Endothelial cell of hepatic sinusoid (primary cell): ENCODE results near the gene BBS10.
"Not testable (repeated sequence)": the region's sequence is repeated elsewhere in the genome, so short reads cannot be mapped to it uniquely, and the experiment has no call there.

Experiments used
- in situ Hi-C: cut with HindIII; loops from 2 replicates; pipeline ENCODE4 v1.10.0; 2017; ENCODE audit warnings: low sequenced_read_pairs

The BBS10 gene

GRCh38 chr12:76332606-76333005 is 15.6 kb downstream of the BBS10 start:
- in situ Hi-C loops: loop anchor here (5.0 kb wide), 1 partner anchor 55 kb away; no protein-coding TSS in a partner anchor

GRCh38 chr12:76329606-76330005 is 18.6 kb downstream of the BBS10 start:
- in situ Hi-C loops: loop anchor here (5.0 kb wide), 1 partner anchor 52 kb away; no protein-coding TSS in a partner anchor

DNA sequence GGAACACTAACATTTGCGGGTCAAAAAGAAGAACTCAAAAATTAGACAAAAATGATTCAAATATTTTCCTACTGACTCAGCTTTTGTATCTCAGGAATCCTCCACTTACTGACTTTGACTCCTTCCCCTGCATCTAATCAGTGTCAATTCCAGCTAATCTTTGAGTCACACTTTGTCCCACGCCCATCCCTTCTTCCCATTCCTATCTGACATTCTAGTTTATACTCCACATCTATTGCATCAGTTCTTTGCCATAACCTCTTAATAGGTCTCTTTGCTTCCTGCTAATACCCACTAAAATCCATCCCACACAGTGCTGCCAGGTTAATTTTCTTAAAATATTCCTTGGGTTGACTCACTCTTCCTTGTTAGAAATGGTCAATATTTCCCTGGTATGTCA is 19.1 kb downstream of the BBS10 start:
- in situ Hi-C loops: no loop called here

- in situ Hi-C loops: not testable (repeated sequence)
Measured at GRCh38 chr12:76319595-76320319, 28.5 kb downstream of the BBS10 start.

GRCh38 chr12:76318773-76319594 is 29.2 kb downstream of the BBS10 start:
- in situ Hi-C loops: no loop called here

DNA sequence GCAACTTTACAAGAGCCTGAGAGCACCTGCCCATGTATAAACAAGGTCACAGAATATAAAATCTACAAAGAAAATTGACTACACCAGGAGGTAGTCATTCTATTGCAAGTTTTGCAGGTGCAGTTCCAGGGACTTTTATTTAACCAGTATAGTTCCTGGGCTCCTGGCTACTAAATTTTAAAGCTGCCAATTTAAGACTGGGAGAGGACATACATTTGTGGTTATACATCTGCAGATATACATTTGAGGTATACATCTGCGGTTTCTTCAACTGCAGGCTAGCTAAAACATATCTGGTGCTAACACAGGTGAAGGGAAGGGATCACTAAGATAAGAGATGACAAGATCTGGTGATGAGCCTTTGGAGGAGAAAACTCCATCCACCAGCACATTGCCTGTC is 30.2 kb downstream of the BBS10 start:
- in situ Hi-C loops: no loop called here

GRCh38 chr12:76316468-76316867 is 31.7 kb downstream of the BBS10 start:
- in situ Hi-C loops: no loop called here

DNA sequence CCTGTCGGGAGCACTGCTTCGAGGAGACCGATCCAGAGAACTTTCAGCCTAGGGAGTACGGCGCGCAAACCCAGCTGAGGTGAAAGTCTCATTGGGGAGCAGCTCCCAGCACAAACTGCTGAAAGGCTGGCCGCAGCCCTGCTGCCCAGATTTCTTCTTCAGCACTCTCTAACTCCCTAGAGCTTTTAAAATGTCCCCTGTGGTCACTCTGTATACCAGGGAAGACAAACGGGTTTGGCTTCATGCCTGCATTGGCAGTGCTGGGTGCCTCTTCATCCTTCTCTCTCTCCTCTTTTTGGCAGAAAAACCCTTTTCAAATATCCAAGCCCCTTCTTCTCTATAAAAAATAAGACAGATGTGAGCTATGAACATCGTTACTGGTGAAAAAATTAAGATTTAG is 34.9 kb downstream of the BBS10 start:
- in situ Hi-C loops: no loop called here

DNA sequence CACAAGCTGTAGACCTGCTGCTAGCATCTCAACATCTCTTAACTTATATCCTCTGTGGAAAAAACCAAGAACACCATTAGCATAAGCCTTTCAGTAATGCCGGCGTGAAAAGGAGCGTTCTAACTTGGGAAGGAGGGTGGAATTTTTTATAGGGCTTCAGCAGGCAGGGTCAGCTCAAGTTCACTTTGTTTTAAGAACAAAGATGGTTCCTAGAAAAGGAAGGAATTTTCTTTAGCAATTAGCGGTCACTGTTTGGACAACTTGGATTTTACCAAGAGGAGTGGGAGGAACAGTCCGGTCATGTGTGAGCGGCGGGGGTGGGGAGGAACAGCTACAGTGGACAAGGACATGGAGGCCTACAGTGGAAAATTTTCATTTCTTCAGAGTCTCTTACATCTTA is 35.9 kb downstream of the BBS10 start:
- in situ Hi-C loops: no loop called here

GRCh38 chr12:76311796-76312195 is 36.4 kb downstream of the BBS10 start:
- in situ Hi-C loops: no loop called here

- in situ Hi-C loops: no loop called here
Measured at GRCh38 chr12:76310110-76310509, 38.1 kb downstream of the BBS10 start.

DNA sequence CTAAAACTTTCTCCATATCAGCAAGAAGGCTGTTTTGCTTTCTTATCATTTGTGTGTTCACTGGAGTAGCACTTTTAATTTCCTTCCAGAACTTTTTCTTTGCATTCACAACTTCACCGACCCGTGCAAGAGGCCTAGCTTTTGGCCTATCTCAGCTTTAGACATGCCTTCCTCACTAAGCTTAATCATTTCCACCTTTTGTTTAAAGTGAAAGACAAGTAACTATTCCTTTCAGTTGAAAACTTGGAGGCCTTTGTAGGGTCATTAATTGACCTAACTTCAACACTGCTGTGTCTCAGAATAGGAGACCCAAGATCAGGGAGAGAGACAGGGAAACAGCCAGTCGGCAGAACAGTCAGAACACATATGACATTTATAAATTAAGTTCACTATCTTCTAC is 39.3 kb downstream of the BBS10 start:
- in situ Hi-C loops: no loop called here

- in situ Hi-C loops: no loop called here
Measured at GRCh38 chr12:76307083-76307482, 41.1 kb downstream of the BBS10 start.

GRCh38 chr12:76303989-76304460 is 44.2 kb downstream of the BBS10 start:
- in situ Hi-C loops: no loop called here

- in situ Hi-C loops: no loop called here
Measured at GRCh38 chr12:76303365-76303764, 44.9 kb downstream of the BBS10 start.

GRCh38 chr12:76300297-76300665 is 47.9 kb downstream of the BBS10 start:
- in situ Hi-C loops: no loop called here

DNA sequence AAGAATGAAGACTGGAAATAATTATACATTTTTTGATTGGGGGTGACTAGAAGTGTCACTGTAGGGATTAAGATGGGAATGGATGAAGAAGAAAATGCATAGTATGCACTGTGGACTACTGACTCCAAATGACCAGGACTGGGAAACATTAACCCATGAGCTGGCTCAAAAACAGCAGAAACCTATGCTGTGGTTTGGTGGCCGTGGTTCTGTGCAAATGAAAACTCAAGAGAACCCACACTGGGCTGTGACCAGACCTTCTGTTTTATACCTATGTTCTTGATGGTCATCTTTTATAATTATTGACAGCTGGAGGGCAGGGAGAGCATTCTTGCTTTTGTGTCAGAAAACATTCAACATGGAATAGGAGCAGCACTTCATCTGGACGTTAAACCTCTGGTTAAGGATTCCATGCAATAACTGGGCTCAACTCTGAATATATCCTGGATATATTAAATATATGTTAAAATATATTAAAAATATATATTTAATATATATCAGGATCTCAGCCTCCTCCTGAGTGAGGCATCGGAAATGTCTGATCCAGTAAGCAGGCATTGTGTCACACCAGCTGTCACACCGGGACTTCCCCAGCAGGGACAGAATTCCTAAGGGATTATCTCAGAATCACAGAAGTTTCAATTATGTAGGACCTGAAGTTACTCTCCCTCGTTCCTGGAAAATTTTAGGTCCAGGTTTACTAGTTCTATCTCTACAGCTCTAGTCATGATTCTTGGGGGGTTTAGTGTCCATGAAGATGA is 48.5 kb downstream of the BBS10 start:
- in situ Hi-C loops: no loop called here
